ENCODE measurements around the gene BEND7.

- TF ChIP-seq POLR2A (IDR thresholded peaks at IDR 0.05; ENCODE audit: low read depth, low read length): no peak
- TF ChIP-seq, protein P1, sequence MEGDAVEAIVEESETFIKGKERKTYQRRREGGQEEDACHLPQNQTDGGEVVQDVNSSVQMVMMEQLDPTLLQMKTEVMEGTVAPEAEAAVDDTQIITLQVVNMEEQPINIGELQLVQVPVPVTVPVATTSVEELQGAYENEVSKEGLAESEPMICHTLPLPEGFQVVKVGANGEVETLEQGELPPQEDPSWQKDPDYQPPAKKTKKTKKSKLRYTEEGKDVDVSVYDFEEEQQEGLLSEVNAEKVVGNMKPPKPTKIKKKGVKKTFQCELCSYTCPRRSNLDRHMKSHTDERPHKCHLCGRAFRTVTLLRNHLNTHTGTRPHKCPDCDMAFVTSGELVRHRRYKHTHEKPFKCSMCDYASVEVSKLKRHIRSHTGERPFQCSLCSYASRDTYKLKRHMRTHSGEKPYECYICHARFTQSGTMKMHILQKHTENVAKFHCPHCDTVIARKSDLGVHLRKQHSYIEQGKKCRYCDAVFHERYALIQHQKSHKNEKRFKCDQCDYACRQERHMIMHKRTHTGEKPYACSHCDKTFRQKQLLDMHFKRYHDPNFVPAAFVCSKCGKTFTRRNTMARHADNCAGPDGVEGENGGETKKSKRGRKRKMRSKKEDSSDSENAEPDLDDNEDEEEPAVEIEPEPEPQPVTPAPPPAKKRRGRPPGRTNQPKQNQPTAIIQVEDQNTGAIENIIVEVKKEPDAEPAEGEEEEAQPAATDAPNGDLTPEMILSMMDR (conservative IDR thresholded peaks at IDR 0.05; ENCODE audit: low read depth, low read length): no peak
Measured at GRCh38 chr10:13420532-13421307, 108.1 kb downstream of the BEND7 start.

All from IMR-90 (cell line).